ENCODE measurements around the gene TIMD4.
"Not testable (repeated sequence)": the region's sequence is repeated elsewhere in the genome, so short reads cannot be mapped to it uniquely, and the experiment has no call there.

TIMD4 gene

DNA sequence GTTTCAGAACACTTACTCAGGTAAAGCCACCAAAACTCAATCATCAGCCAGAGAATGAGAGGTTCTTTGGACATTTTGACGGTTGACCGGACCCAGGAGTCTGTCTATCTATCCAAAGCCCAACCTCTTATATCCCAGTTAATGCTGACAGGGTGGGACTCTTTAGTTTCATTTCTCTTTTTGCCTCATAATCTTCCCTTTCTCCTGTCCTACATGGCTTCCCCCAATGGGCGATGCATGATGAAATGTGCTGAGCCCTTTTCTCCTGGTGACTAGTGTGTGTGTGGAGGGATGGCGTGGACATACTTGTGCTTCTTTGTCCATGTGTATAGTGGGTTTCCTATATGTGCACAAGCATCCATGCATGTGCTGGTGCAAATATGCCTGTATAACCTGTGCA is at the start of gene TIMD4:
TSS of gene TIMD4 (minus strand) at position 102 of the 400 bp plus-strand sequence. CDS start at position 74, 28 bp downstream.
- no peak for DNase-seq (ENCODE audit: low read depth in 2 of 2)

DNA sequence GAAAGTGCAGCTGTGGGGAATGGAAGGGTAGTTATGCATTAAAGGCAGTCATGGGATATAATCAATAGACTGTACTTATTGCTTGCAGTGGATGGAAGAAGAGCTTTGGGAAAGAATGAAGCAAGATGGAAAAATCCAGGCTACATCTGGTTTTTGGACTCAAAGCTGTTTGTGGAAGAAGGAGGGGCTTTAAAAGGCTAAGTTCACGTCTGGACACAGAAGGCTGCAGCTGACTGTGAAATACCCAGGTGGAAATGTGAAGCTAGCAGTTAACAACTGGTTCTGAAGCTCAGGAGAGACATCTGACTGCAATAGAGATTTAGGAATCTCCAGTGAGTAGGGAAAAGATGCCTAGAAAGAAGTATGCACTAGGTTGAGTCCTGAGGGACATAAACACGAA is 43.2 kb upstream of the TIMD4 start:
- DNase-seq (ENCODE audit: low read depth in 2 of 2): no peak

DNA sequence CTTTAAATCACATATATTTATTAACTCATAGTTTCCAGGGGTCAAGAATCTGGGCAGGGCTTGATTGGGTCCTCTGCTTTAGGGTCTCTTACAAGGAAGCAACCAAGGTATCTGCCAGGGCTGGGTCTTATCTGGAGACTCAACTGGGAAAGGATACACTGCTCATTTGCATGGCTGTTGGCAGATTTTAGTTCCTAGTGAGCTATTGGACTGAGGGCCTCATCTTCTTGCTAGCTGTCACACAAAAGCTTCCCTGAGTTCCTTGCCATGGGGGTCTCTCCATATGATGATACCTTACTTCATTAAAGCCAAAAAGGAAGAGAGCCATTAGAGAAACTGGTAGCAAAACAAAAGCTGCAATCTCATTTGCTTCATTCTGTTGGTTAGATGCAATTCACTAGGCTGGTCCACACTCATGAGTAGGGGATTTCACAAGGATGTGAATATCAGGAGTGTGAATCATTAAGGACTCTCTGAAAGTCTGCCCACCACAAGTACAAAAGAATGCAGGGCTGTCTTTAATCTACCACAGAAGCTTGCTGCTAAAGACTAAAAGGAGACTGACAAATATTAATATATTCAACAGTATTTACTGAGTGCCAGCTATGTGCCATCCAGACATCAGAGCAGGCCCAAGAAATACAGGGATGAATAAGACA is 42.0 kb upstream of the TIMD4 start:
- no peak for DNase-seq (ENCODE audit: low read depth in 2 of 2)

DNA sequence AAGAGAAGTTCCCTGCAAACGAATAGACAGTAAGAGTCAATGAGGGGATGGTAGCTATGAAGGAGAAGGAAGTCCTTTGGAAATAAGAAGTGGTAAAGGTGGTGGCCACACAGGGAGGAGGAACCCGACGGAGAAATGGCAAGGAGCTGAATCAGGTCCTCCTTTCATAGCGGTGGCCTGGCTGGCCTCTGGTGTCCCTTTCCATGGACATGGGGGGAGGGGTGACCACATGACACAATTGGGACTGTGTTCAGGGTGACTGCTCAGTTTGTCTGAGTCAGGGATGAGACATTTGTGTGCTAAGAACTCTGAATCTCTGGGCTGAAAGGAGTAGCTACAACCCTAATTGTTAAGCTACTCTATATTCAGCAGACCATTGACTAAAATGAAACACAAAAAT is 28.7 kb upstream of the TIMD4 start:
- DNase-seq (ENCODE audit: low read depth in 2 of 2): no peak

DNA sequence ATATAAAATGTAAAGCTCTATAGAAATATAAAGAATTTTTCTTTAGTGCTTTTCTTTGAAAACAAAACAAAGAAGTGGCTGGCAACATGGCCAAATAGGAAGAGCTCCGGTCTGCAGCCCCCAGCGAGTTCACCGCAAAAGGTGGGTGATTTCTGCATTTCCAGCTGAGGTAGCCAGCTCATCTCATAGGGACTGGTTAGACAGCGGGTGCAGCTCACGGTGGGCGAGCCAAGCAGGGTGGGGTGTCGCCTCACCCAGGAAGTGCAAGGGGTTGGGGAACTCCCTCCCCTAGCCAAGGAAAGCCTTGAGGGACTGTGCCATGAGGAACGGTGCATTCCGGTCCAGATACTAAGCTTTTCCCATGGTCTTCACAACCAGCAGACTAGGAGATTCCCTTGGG is 21.0 kb upstream of the TIMD4 start:
- no peak for DNase-seq (ENCODE audit: low read depth in 2 of 2)

DNA sequence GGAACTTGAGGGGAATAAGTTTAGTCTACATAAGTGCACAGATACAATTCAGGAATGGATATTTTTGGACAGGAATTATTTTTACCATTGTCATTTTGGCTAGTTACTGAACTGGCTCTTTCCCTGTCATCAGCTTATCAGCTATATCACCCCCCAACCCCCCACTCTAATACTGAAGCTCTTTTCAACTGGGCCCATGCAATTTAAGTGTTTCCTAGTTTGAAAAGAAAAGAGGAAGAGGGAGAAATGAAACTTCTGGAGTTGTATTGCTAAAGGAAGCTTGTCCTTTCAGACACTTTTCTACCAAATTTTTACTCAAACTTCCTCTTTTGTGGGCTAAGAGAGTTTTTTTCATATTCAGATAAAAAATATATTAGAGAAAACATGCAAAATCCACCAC is 18.5 kb upstream of the TIMD4 start:
- DNase-seq (ENCODE audit: low read depth in 2 of 2): no peak

DNA sequence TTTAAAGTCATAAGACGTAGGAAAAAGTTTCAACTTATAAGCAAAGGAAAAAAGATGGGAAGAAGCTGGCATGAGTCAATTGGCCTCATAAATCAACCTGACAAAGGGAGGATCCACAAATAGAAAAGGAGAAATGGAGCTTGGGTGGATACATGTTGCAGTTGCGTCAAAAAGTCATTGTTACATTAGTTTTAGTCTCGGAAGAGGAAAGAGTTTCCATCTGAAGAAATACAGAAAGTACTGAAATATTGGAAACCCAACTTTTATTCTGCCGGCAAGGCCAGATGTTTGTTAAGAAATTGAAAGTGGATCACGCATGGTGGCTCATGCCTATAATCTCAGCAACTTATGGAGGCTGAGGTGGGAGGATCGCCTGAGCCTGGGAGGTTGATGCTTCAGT is 11.3 kb upstream of the TIMD4 start:
- no peak for DNase-seq (ENCODE audit: low read depth in 2 of 2)

DNA sequence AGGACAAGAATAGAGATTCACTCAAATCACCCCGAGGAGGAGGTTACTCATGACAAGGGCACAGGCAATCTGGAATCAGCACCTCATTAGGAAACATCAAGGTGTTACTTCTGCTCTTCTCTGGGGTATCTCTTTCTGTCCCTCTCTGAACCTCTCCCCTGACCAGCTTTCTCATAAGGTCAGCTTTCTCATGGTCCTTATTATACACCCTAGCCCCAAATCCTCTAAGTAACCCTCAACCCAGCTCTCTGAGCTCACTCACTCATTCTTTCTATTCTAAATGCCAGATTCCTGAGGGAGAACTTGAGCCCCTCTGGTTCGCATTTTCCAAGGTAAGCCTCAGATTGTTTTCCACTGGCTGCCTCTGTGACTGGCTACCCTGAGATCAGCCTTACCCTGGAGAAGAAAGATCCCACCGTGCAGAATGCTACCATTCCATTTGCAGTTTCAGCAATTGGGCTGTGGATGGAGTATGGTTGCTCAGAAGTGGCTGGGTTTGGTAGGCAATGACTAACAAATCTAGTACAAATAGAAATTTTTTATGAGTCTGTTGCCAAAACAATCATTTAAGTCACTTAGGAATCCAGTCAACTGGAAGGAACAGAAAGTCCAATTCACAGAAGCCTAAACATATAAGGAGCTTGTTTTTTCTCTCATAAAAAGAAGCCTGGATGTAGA is 9.0 kb upstream of the TIMD4 start:
- DNase-seq (ENCODE audit: low read depth in 2 of 2): no peak

DNA sequence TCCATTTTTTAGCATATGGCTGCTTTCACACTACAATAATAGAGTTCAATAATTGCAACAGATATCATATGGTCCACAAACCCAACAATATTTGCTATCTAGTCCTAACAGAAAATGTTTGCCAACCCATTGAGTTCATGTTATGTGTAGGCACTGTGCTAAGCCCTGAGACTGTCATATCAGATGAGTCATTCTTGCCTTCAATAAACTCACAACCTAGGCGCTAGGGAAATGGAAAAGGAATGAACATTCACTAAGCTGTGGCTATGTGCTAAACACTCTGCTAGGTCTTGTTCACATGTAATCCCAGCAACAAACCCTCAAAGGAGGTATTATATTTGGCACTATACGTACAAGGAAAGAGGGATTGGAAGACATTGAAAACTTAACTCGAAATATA is 8.4 kb upstream of the TIMD4 start:
- DNase-seq (ENCODE audit: low read depth in 2 of 2): no peak

DNA sequence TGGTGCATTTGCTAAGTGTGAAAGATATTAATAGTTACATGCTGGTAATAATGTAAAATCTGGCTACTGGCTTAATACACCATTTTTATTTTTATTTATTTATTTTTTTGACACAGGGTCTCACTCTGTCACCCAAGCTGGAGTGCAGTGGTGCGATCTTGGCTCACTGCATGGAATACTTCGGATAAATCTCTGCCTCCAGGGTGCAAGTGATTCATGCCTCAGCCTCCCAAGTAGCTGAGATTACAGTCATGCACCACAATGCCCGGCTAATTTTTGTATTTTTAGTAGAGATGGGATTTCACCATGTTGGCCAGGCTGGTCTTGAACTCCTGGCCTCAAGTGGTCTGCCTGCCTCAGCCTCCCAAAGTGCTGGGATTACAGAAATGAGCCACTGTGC is 4.4 kb upstream of the TIMD4 start:
- DNase-seq (ENCODE audit: low read depth in 2 of 2): not testable (repeated sequence)

DNA sequence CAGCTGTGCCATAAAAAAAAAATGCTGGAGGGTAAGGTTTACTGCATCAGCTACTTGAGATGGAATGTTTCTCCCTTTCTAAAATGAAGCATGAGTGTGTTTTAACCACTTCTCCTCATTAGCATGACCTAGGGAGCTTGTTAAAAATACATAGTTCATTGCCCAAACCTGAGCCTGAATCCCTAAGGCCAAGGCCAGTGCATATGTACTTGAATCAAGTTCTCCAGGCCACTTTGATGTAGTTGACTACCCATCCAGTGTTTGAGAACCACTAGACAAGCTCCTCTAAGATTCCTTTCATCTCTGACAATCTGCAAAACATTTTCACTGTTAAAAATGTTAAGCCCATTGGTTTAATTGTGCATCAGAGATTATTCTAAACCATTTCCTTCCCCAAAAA is 6.7 kb downstream of the TIMD4 start:
- DNase-seq (ENCODE audit: low read depth in 2 of 2): no peak

DNA sequence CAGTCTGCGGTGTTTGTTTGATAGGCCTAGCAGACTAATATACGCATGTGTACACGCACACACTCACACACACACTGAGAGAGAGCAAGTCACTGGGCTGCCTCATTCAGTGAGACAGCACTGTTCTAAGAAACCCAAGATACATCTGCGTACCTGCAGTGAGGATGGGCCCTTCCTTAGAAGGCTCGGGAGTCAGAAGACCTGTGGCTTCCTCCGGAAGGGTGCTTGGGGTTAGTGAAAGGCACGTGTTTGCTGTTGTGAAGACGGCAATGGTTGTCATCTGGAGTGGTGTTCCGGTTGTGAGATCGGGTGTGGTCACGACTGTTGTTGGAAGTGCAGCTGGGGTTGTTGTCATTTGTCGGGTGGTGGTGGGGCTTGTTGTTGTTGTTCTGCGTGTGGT is 11.7 kb downstream of the TIMD4 start:
- no peak for DNase-seq (ENCODE audit: low read depth in 2 of 2)

DNA sequence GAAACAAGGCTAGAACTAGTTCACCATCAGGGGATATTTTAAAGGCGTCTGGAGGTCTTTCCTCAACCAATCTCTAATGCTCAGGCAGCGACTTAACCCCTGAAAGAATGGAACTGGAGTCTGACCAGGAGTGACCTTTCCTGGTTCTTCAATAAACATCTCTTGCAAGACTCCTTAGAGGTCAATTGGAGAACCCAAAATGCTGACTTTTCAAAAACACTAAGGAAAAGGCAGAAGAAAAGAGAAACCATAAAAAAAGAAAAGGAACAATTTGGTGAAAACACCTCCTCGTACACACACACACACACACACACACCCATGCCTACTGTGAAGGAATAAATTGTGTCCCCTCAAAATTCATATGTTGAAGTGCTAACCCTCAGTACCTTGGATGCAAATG is 12.3 kb downstream of the TIMD4 start:
- no peak for DNase-seq (ENCODE audit: low read depth in 2 of 2)

DNA sequence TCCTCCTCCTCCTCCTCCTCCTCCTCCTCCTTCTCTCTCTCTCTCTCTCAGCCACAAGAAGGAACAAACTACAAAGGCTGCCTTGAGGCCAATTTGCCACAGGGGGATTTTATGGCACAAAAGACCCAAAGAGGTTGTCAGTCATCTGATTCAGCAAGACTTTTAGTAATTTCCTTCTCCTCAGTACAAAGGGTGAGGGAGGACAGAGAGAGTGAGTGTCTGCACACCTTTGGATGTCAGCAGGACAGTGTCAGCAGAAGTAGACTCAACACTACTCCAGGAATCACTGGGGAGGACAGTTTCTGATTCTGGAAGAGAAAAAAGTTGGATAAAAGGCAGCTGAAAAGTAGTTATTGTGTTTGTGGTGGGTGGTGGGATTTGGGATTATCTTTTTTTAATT is 13.6 kb downstream of the TIMD4 start:
- no peak for DNase-seq (ENCODE audit: low read depth in 2 of 2)

DNA sequence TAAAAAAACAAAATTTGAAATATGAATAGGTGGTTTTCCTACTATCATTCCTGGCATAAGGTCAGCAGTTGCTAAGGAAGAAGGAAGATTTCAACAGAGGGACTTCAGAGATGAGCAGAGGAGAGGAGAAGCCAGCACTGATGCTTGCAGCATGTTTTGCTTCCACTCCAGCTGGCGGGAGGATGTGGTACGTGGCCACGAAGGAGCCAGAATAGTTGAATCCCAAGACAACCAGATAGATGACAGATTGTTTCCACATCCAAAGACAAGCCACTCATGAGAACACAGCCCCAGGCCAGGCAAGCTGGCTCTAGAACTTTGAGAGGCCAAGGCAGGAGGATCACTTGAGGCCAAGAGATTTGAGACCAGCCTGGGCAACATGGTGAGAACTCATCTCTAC is 15.1 kb downstream of the TIMD4 start:
- DNase-seq (ENCODE audit: low read depth in 2 of 2): no peak

DNA sequence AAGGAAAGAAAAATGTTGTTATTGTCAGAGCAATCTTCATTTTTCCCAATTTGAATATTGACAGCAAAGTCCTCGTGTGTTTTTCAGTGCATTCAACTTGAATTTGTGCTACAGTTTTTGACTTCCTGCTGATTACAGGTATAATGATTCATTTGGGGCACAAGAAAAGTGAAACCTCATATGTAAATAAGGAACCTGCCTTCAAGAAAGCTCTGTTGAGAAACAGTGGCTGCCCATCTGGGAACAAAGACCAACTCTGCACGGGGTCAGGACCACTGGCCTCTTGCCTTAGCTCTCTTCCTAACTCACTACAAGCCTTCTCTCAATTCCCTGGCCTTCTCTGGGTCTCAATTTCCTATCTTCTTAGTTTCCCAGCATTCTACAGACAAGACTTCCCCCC is 21.0 kb downstream of the TIMD4 start:
- DNase-seq (ENCODE audit: low read depth in 2 of 2): no peak

DNA sequence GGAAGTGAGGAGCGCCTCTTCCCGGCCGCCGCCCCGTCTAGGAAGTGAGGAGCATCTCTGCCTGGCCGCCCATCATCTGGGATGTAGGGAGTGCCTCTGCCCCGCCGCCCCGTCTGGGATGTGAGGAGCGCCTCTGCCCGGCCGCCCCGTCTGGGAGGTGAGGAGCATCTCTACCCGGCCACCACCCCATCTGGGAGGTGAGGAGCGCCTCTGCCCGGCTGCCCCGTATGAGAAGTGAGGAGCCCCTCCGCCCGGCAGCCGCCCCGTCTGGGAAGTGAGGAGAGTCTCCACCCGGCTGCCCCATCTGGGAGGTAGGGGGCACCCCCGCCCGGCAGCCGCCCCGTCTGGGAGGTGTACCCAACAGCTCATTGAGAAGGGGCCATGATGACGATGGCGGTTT is 22.6 kb downstream of the TIMD4 start:
- not testable (repeated sequence) for DNase-seq (ENCODE audit: low read depth in 2 of 2)

DNA sequence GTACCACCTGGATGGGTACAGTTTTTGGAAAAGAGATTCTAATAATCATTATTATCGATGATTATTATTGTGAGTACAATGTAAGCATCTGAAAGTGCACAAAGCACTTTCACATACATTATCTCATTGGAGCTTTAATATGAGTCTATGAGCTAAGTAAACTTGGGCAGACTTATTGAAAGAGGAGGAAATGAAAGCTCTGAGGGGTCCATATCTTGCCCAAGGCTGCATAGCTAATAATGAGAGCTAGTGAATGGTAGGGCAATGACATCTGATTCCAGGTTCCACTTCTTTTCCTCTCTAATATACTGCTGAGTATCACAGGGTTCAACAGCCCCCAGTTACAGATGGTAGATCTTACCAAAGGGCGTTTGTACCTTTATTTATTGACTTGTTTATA is 26.1 kb downstream of the TIMD4 start:
- DNase-seq (ENCODE audit: low read depth in 2 of 2): no peak

DNA sequence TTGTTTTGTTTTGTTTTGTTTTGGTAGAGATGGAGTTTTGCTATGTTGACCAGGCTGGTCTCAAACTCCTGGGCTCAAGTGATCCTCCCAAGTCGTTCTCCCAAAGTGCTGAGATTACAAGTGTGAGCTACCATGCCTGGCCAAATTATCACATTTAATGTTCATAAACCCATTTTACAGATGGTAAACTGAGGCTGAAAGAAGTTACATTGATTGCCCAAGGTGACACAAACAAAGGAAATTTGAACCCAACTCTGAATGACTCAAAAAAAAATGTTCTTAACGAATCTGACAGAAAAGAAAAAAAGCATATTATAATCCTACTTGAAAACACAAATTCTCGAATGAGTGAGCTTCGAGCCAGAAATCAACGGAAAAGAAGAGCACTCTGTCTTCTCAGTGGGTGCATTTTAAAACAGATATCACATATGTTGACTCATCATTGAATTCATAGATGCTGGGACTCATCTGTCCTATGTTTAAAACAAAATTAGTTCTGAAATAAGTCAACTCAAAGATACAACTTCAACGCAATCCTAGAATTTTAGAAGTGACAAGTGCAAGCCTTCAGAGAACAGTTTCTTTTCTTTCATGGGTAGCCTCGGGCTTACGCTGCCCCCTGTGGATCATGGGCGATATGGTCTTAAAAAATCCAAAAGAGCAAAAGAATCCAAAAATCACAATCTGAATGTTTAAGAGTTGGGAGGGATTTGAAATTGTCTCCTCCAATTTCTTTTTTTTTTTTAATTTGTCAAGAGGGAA is 28.4 kb downstream of the TIMD4 start:
- peak; percentile 37 to 44 for DNase-seq (ENCODE audit: low read depth in 2 of 2)

DNA sequence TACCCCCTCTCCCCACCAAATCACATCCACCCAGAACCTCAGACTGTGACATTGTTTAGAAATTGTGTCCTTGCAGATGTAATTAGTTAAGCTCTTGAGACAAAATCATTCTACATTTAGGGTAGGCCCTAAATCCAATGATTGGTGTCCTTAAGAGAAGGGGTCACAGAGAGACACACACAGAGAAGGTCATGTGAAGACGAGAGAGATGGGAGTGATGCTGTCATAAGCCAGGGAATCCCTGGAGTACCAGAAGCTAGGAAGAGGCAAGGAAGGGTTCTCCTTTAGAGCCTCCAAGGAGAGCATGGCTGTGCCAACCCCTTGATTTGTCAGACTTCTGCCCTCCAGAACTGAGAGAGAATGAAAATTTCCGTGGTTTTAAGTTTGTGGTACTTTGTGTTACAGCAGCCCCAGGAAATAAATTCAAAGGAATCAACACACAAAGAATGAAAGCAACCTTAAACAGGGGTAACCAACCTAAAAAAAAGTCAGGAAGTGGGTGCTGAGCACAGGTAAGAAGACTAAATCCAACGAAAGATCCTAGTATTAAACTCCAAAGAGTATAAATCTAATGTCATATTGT is 33.6 kb downstream of the TIMD4 start:
- no peak for DNase-seq (ENCODE audit: low read depth in 2 of 2)

DNA sequence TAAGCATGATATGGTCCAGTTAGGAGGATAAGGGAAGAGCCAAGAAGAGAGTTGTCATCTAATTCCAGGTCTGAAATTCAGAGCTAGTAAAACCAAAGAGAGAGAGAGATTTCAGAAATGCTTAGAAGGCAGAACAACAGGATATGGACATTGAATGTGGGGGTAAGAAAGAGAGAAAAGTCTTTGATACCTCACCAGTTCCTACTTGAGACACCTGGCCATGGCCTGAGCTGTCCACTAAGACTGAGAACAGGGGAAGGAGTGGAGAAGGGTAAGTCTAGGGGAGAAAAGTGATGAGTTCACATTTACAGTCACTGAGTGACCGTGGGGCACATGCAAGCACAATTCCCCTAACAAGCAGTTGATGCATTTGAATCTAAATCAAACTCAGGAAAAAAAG is 35.5 kb downstream of the TIMD4 start:
- DNase-seq (ENCODE audit: low read depth in 2 of 2): no peak

DNA sequence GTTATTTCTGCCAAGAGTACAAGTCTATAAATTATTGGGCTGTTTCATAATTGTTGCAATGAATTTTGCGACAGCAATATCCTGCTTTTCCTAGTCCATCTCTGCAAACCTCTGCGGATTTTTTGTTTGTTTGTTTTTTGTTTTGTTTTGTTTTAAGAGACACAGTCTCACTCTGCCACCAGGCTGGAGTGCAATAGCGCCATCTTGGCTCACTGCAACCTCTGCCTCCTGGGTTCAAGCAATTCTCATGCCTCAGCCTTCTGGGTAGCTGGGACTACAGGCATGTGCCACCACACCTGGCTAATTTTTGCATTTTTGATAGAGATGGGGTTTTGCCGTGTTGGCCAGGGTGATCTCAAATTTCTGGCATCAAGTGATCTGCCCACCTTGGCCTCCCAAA is 37.3 kb downstream of the TIMD4 start:
- DNase-seq (ENCODE audit: low read depth in 2 of 2): not testable (repeated sequence)

Data from stimulated activated CD4-positive, alpha-beta T cell treated with anti-CD3 and anti-CD28 coated beads, Interleukin-15, amount 100 ng/mL, for 48 hours (primary cell).